Stimulated activated CD8-positive, alpha-beta memory T cell treated with anti-CD3 and anti-CD28 coated beads, Interleukin-4, amount 100 ng/mL, for 1 hour (primary cell): ENCODE data around the gene EXTL1.

ENCODE experiments used
- DNase-seq, 2 donors: peaks; one replicate each; pipeline ENCODE4 v3.0.0-alpha.2; 2020; ENCODE audit warnings: low read depth in 2 of 2, low spot score in 1 of 2

EXTL1 gene

DNA sequence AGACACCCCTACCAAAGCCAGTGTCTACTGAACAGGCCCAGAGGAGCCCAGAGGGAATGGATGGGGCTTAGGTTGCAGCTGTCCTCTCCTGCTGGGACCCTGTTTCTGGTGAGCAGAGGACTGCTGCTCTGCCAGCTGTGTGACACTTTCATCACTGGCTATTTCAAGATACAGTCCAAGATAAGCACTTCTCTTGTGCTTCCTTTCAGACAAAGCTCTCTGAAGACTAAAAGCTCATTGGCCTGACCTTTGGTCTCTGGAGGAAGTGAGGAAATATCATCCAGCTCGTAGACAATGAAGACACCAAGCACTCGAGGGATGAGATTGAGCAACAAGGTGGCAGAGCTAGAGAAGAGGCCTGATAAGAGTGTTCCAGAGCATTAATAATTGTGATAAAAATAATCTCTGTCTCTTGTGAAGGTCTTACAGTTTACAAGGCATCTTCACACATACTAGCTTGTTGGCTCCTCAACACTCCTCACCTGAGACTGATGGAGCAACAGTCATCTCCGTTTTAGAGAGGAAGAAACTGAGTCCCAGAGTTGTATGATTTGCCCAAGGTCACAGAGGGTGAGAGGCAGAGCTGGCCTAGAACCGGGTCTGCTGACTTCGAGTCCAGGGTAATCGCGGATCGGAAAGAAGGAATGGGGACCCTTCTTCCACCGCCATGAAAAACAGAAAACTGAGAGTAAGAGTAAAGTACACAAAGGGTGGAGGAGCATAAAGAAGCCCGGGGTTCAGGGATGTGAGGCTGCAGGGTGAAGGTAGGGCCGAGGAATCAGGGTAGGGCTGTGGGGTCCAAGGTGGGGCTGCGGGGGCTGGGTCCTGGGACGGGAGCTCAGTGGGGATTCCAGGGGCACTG is 24.4 kb upstream of the EXTL1 start:
- no peak for DNase-seq

- peak; percentile 91 to 93 for DNase-seq
Observed at GRCh38 chr1:25997828-25998761, 23.5 kb upstream of the EXTL1 start, which contains the start of gene PAFAH2. Gene PAFAH2, minus strand, starts transcription at chr1:25998063. Its CDS starts 7,247 bp downstream, at chr1:25990816.

DNA sequence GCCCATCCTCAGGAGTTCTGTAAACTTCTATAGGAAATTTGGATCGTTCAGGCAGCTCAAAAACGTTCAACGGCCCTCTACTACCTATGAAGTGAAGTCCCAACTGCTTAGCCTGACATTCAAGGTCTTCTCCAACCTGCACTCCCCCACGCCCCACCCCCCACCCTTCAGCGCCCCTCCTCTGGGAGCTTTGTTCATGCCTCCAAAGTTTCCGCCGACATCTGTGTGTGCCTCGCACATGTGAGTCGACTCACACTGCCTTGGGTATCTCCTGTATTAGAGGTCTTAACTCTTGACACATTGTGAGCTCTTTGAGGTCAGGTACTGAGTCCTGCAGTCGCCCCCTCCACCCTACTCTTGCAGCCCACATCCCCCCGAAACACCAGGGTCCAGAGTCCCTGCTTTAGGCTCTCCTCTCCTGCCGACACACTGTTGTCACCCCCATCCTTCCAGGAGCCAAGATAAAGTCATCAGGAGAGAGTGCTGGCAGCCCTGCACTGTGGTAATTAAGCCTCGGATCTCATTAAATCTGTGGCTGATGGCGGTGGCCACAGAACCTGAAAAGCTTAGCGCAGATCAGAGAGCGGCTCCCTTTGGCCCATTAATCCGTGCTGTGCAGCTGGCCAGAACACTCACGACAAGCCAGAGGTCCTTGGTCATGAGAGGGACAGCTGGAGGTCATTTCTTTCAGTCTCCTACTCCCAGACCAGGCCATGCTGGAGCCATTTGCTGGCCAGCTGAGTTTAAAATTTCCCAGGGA is 22.4 kb upstream of the EXTL1 start:
- no peak for DNase-seq

DNA sequence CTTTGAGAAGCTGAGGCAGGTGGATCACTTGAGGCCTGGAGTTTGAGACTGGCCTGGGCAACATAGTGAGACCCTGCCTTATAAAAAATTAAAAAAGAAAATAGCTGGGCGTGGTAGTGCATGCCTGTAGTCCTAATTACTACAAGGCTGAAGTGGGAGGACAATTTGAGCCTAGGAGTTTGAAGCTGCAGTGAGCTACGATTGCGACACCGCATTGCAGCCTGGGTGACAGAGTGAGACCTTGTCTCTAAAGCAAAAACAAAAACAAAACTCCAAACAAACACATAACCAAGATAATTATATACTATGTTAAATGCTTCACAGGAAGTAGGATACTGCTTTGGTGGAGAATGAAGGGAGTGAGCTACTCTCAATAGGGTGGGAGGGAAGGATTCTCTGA is 18.3 kb upstream of the EXTL1 start:
- no peak for DNase-seq

- DNase-seq: no peak
Observed at GRCh38 chr1:26003756-26004155, 17.8 kb upstream of the EXTL1 start.

DNA sequence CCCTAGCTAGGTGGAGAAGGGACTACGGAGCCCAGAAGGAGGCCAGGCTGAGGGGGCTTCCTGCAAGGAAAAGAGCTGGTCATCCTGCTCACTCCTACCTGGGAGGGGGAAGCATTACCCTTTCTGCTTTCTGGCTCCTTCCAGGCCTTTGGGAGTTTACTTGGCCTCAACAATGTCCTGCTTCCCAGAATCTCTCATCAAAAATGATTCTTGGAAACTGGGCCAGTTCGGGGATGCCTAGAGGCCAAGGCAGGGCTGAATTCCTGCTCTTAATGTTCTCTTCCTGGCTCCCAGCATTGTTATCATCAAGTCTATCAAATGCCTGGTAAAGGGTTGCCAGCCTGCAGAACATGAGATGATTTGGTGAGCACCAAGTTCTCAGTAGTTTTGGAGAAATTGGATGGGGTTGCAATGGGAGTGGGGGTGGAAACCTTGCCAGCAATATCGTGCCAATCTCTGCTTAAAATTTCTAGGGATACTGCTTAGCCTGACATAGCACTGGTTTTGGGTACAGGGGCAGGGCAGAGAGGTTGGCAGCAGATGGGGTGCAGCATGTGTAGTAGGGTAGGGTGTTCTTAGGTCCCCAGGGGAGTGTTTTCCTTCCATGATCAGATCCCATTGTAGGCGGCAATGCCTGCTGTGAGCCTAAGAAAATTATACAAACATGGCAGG is 16.0 kb upstream of the EXTL1 start:
- no peak for DNase-seq

- DNase-seq: no peak
Observed at GRCh38 chr1:26006710-26007109, 14.9 kb upstream of the EXTL1 start.

- no peak for DNase-seq
Observed at GRCh38 chr1:26009796-26010447, 11.7 kb upstream of the EXTL1 start.

DNA sequence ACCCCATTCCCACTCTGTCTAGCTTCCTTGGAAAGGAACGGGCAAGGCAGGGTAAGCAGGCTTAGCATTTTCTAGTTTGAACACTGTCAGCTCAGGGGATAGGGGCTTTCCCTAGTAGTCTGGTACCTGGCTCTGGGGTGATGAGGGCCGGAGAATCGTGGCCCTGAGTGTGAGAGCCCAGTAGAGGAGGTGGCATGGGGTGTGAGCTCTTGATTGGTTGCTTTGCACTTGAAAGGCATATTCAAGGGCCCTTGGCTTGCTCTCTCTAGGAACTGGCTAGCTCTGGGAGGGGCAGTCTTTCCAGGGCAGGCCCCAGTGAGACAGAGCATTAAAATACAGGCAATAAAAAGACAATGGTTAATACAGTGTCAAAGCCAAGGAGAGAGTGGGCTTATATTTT is 10.8 kb upstream of the EXTL1 start:
- DNase-seq: no peak

- no peak for DNase-seq
Observed at GRCh38 chr1:26012864-26013263, 8.7 kb upstream of the EXTL1 start.

GRCh38 chr1:26014179-26014578 is 7.4 kb upstream of the EXTL1 start:
- no peak for DNase-seq

GRCh38 chr1:26015358-26015757 is 6.2 kb upstream of the EXTL1 start:
- DNase-seq: no peak

DNA sequence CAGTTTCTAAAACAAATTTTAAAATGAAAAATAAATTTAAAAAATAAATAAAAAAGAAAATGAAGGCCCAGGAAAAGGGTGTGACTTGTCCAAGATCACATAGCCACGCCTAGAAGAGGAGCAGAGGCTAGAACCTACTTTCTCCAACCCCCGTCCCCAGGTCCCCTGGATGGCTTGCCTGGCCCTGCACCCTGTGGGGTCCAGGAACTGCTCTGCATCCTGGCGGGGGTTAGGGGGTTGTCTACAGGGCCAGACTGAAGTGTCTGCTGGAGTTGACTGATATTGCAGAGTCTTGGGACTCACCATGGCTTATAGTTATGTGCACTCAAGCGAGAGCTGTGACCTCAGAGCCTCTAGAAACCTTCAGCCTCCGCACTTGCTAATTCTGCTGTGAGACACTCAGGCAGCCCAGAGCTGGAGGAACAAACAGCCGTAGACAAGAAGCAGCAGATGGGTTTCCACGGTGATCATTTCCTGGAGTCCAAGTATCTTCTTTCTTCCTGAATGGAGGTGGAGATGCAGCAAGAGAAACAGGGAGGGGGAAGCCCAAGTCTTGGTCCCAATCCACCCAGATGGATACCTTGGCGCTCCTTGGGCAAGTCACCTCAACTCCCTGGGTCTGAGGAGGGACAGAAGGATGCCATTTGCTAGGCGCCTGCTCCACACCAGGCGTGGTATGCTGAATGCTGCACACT is 5.2 kb upstream of the EXTL1 start:
- no peak for DNase-seq

DNA sequence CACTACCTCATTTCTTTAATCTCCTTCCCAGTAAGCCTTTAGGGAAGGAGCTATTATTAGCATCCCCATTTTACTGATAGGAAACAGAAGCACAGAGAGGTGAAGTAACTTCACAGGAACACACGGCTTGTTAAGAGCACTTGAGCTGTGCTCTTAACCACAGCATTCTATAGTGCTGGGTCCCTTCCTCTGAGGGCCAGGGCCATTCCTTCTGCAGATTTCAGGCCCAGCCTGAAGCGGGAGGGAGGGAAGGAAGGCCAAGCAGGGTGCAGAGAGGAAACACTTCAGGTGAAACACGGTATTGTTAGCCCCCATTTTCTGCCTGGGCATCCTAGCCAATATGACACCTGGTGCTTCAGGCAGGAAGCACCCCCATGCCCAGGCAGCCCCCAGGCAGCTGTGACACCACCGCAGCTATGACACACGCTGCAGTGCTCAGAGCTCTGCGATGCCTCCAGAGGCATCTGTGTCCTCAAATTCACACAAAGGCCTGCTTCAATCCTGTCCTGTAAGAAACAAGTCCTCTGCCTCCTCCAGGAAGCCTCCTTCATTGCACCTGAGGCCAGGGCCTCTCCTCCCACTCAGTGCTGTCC is 4.5 kb upstream of the EXTL1 start:
- no peak for DNase-seq

DNA sequence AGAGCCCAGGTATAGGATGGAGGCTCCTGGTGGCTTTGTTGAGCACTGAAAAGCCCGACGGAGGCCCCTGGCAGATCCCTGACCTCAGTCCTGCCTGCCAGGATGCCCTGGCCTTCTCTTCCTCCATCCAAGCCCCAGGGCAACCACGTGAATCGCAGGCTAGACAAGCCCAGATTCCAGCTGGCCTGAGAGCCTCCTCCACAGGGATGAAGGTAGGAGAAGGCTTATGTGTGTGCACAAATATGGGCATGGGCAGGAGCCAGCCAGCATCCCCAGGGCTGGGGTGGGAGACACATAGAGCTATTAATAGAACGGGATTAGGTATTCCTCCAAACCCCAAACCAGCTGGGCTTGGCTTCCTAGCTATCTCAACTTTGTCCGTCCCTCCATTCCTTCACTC is 4.0 kb upstream of the EXTL1 start:
- no peak for DNase-seq

- DNase-seq: no peak
Observed at GRCh38 chr1:26019641-26020315, 1.8 kb upstream of the EXTL1 start.

- no peak for DNase-seq
Observed at GRCh38 chr1:26020330-26020768, 1.2 kb upstream of the EXTL1 start.

DNA sequence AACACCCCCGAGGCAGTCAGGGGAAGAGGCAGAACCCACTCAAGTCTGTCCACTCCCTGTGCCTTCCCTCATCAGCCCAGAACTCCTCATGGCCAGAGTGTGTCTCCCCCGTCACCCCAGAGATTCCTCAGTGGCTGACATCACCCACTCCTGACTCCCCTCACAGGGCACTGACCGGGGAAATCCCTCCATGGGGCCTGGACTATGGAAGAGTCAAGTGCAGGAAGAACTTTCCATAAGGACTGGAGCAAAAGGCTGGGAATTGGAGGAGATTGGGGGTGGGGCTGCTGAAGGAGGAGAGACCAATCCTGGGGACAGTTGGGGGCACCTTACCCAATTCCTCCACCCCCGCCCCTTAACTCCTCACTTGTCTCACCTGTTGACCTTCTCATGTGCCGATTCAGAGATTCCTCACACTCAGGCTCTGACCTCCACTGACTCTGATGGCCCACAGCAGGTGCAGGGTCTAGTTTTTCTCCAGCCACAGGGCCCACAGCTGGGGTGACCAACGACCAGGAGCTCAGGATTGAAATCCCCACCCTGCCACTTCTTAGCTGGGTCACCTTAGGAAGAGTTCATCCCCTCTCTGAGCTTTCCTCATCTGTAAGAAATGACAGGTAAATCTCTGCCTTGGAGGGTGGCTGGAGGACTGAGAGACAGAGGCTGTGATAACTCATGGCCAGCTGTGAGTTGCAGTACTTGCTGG is 481 bp upstream of the EXTL1 start:
- no peak for DNase-seq
